HK-2 (cell line): ENCODE results near the gene RNF166.

Experiments used
- DNase-seq: peaks from one replicate; pipeline ENCODE4 v3.0.0-alpha.2; 2018; ENCODE audit not compliant: unreplicated experiment

RNF166 gene

GRCh38 chr16:88706965-88707826 lies 988 bp upstream of the RNF166 start:
- no peak for DNase-seq

- no peak for DNase-seq
These were observed 393 bp downstream of the RNF166 start for GRCh38 chr16:88705801-88706228.

- DNase-seq, result no peak
These were observed 1.0 kb downstream of the RNF166 start for GRCh38 chr16:88705076-88705684.

- DNase-seq, result no peak
These were observed 2.5 kb downstream of the RNF166 start for GRCh38 chr16:88703486-88704309.

- no peak for DNase-seq
These were observed 3.6 kb downstream of the RNF166 start for GRCh38 chr16:88702371-88703210.

- DNase-seq, result no peak
These were observed 4.4 kb downstream of the RNF166 start for GRCh38 chr16:88701581-88702370.

GRCh38 chr16:88700636-88701482 lies 5.3 kb downstream of the RNF166 start:
- DNase-seq, result peak; percentile 71

- DNase-seq, result no peak
These were observed 5.9 kb downstream of the RNF166 start for GRCh38 chr16:88700322-88700635.

GRCh38 chr16:88699180-88699579 lies 7.0 kb downstream of the RNF166 start:
- DNase-seq, result no peak

- no peak for DNase-seq
These were observed 7.6 kb downstream of the RNF166 start for GRCh38 chr16:88698646-88699045.

- DNase-seq, result no peak
These were observed 8.2 kb downstream of the RNF166 start for GRCh38 chr16:88697831-88698615.

- no peak for DNase-seq
These were observed 8.9 kb downstream of the RNF166 start for GRCh38 chr16:88697116-88697830.

GRCh38 chr16:88696441-88696840 lies 9.8 kb downstream of the RNF166 start:
- DNase-seq, result no peak

GRCh38 chr16:88695753-88696152 lies 10.5 kb downstream of the RNF166 start:
- no peak for DNase-seq

GRCh38 chr16:88695218-88695617 lies 11.0 kb downstream of the RNF166 start:
- no peak for DNase-seq

- no peak for DNase-seq
These were observed 11.8 kb downstream of the RNF166 start for GRCh38 chr16:88694221-88695087.

GRCh38 chr16:88693420-88694177 lies 12.6 kb downstream of the RNF166 start:
- DNase-seq, result no peak
